ENCODE data around the gene RAB8B. TPM values are rescaled to one million over a fixed set of nuclear protein-coding genes. Genes with fewer than 3 reads are reported as not detected.
"Not testable (repeated sequence)": the region's sequence is repeated elsewhere in the genome, so short reads cannot be mapped to it uniquely, and the experiment has no call there.

Gene RAB8B
- total RNA-seq, 2 donors from 2014 or later = 55.2 to 64.1 TPM

GRCh38 chr15:63198371-63199250 is 9.2 kb downstream of the RAB8B start:
- Histone ChIP-seq H3K36me3 (no peaks in the 10 kb centered on the region), H3K27me3 (replicated peaks; ENCODE audit: insufficient read depth) (no peaks in the 10 kb centered on the region), H3K9me3 (no peaks in the 10 kb centered on the region), H3K27ac (no peak overlapping the region), H3K4me3 (no peak overlapping the region), H3K4me1 (ENCODE audit: control insufficient read depth in 1 of 2, low read depth in 2 of 2) (peaks cover 21 to 57% of the 10 kb centered on the region in 2 donors)
- DNase-seq (ENCODE audit: low spot score) (no peak), ATAC-seq (ENCODE audit: insufficient number of reproducible peaks, low FRiP score, low read depth) (no peak)
- TF ChIP-seq, protein P1, sequence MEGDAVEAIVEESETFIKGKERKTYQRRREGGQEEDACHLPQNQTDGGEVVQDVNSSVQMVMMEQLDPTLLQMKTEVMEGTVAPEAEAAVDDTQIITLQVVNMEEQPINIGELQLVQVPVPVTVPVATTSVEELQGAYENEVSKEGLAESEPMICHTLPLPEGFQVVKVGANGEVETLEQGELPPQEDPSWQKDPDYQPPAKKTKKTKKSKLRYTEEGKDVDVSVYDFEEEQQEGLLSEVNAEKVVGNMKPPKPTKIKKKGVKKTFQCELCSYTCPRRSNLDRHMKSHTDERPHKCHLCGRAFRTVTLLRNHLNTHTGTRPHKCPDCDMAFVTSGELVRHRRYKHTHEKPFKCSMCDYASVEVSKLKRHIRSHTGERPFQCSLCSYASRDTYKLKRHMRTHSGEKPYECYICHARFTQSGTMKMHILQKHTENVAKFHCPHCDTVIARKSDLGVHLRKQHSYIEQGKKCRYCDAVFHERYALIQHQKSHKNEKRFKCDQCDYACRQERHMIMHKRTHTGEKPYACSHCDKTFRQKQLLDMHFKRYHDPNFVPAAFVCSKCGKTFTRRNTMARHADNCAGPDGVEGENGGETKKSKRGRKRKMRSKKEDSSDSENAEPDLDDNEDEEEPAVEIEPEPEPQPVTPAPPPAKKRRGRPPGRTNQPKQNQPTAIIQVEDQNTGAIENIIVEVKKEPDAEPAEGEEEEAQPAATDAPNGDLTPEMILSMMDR (IDR thresholded peaks at IDR 0.05) = no peak

- no peak for DNase-seq (ENCODE audit: low spot score)
- H3K4me3 ChIP-seq = no peak overlapping the region
- TF ChIP-seq, protein P1 (IDR thresholded peaks at IDR 0.05) = no peak
- ATAC-seq (ENCODE audit: insufficient number of reproducible peaks, low FRiP score, low read depth) = no peak
- H3K27me3 ChIP-seq (replicated peaks; ENCODE audit: insufficient read depth) = no peaks in the 10 kb centered on the region
- H3K4me1 ChIP-seq (ENCODE audit: control insufficient read depth in 1 of 2, low read depth in 2 of 2) = peaks cover 7 to 41% of the 10 kb centered on the region in 2 donors
- no peak overlapping the region for H3K27ac ChIP-seq
- H3K9me3 ChIP-seq = no peaks in the 10 kb centered on the region
- no peaks in the 10 kb centered on the region for H3K36me3 ChIP-seq
These were observed 11.3 kb downstream of the RAB8B start for GRCh38 chr15:63200464-63201249.

DNA sequence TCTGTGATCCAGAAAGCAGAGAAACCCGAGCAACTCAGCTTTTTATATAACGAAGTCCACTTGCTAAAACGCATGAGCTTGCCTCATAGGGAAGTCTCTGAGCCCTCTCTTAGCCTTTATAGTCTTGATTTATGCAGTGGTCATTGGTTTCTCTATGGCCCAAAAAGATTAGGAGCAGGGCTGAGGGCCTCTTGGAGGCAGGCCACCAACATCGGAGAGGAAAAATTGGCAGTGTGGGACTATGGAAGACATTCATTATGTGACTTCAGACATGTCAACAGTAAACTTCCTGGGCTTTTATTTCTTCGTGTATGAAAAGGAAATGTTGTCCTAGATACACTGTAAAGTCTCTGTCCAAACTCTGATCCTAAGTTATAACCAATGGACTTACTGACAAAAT is 13.5 kb downstream of the RAB8B start:
- H3K4me3 ChIP-seq = no peak overlapping the region
- ATAC-seq (ENCODE audit: insufficient number of reproducible peaks, low FRiP score, low read depth) = no peak
- no peak overlapping the region for H3K27ac ChIP-seq
- no peaks in the 10 kb centered on the region for H3K27me3 ChIP-seq (replicated peaks; ENCODE audit: insufficient read depth)
- H3K9me3 ChIP-seq = no peaks in the 10 kb centered on the region
- no peaks in the 10 kb centered on the region for H3K36me3 ChIP-seq
- H3K4me1 ChIP-seq (ENCODE audit: control insufficient read depth in 1 of 2, low read depth in 2 of 2) = peaks cover 0 to 23% of the 10 kb centered on the region in 2 donors
- TF ChIP-seq, protein P1 (IDR thresholded peaks at IDR 0.05) = no peak
- no peak for DNase-seq (ENCODE audit: low spot score)

DNA sequence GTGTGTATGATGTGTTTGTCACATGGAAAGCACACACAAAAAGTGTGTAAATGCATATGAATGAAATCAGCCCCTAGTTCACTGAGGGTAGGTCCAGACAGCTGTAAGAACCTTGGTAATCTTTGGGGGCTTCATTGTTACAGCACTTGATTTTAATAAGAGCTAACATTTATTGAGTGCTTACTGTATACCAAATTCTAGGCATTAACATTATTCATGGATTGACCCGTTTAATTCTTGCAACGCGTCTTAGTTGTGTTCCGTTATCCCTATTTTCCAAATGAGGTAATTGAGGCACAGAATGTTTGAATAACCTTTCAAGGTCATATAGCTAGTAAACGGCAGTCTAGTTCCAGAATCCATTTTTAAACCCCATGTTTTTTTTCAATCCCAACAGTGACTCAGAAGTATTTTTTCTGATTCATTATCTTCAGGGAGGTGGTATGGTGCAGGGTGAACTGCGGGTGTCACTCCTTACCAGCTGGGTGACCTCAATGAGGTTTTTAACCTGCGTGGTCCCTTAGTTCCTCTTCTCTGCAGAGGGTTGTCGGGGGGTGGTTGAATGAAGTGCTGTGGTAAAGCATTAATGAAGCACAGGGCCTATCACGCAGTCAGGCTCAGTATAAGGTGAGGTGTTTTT is 14.2 kb downstream of the RAB8B start:
- DNase-seq (ENCODE audit: low spot score) (no peak), ATAC-seq (ENCODE audit: insufficient number of reproducible peaks, low FRiP score, low read depth) (no peak)
- TF ChIP-seq, protein P1 (IDR thresholded peaks at IDR 0.05) = no peak
- Histone ChIP-seq H3K9me3 (no peaks in the 10 kb centered on the region), H3K4me1 (ENCODE audit: control insufficient read depth in 1 of 2, low read depth in 2 of 2) (peaks cover 0 to 19% of the 10 kb centered on the region in 2 donors), H3K27me3 (replicated peaks; ENCODE audit: insufficient read depth) (no peaks in the 10 kb centered on the region), H3K27ac (no peak overlapping the region), H3K36me3 (no peaks in the 10 kb centered on the region), H3K4me3 (no peak overlapping the region)

DNA sequence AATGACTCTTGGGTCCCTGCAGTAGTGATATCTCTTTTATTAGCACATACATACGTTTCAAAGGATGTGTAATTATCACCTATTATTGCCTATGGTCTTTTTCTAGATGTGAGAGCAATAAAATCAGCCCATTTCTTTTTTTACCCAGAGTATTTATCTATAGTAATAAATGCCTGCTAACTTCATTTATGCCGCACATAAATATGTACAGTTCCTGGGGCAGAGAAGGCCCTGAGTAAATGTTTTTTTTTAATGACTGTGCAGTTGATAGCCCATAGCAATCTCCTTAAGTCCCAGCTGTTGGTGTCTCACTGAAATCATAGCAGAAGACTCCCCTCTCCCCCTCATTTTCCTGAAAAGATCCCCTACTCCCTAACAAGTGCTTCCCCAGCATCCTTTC is 16.7 kb downstream of the RAB8B start:
- ATAC-seq (ENCODE audit: insufficient number of reproducible peaks, low FRiP score, low read depth) (no peak), DNase-seq (ENCODE audit: low spot score) (no peak)
- no peak overlapping the region for H3K27ac ChIP-seq
- H3K9me3 ChIP-seq = no peaks in the 10 kb centered on the region
- H3K36me3 ChIP-seq = no peaks in the 10 kb centered on the region
- no peak overlapping the region for H3K4me3 ChIP-seq
- peaks cover 0 to 27% of the 10 kb centered on the region in 2 donors for H3K4me1 ChIP-seq (ENCODE audit: control insufficient read depth in 1 of 2, low read depth in 2 of 2)
- no peaks in the 10 kb centered on the region for H3K27me3 ChIP-seq (replicated peaks; ENCODE audit: insufficient read depth)
- TF ChIP-seq, protein P1 (IDR thresholded peaks at IDR 0.05) = no peak

DNA sequence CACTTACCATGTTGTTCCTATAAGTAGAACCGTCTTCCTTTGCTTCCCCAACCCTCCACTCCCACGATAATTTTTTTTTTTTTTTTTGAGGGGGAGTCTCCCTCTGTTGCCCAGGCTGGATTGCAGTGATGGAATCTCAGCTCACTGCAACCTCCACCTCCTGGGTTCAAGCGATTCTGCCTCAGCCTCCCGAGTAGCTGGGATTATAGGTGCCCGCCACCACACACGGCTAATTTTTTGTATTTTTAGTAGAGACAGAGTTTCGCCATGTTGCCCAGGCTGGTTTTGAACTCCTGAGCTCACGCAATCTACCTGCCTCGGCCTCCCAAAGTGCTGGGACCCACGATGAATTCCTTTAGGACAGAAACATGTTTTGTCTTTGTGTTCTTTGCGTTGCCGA is 19.4 kb downstream of the RAB8B start:
- H3K4me1 ChIP-seq (ENCODE audit: control insufficient read depth in 1 of 2, low read depth in 2 of 2) = peaks cover 18 to 36% of the 10 kb centered on the region in 2 donors
- not testable (repeated sequence) for H3K27me3 ChIP-seq (replicated peaks; ENCODE audit: insufficient read depth); H3K27ac ChIP-seq; H3K4me3 ChIP-seq; ATAC-seq (ENCODE audit: insufficient number of reproducible peaks, low FRiP score, low read depth); H3K9me3 ChIP-seq; DNase-seq (ENCODE audit: low spot score); H3K36me3 ChIP-seq

Measured in thoracic aorta (tissue), 2 donors.